Hypothalamus (tissue), 51 donors: ENCODE data around the gene PASD1.
A peak's percentile ranks its signal among the peaks of the same experiment; 100 is the strongest.

Source experiments
- DNase-seq, 51 donors: peaks; one replicate each; lab custom pipeline; 2025; lab: John Stamatoyannopoulos, UW

The PASD1 gene

DNA sequence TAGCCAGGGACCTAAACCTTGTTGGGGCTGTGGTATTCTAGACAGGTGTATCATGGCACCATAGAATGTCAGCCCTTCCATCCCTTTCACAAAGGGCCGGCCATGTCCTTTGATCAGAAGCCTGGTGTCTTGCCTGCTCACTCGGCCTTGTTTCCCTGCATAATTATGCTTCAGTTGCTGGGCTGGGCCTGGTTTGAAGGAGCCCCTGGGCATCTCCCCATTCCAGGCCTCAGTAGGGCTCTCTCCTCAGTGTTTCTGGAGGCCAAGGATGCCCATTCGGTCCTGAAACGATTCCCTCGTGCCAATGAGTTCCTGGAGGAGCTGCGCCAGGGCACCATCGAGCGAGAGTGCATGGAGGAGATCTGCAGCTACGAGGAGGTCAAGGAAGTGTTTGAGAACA lies 136.3 kb downstream of the PASD1 start:
- DNase-seq, result no peak

DNA sequence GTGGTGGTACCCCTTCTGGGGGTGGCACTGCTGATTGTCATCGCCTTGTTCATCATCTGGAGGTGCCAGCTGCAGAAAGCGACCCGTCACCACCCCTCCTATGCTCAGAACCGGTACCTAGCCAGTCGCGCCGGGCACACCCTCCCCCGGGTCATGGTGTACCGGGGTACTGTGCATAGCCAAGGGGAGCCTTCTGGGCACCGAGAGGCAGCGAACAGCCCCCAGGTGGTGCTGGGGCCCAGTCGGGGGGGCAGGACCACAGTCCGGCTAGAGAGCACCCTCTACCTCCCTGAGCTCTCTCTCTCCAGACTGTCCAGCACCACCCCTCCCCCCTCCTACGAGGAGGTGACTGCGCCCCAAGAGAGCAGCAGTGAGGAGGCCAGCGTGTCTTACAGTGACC lies 137.1 kb downstream of the PASD1 start:
- no peak for DNase-seq

DNA sequence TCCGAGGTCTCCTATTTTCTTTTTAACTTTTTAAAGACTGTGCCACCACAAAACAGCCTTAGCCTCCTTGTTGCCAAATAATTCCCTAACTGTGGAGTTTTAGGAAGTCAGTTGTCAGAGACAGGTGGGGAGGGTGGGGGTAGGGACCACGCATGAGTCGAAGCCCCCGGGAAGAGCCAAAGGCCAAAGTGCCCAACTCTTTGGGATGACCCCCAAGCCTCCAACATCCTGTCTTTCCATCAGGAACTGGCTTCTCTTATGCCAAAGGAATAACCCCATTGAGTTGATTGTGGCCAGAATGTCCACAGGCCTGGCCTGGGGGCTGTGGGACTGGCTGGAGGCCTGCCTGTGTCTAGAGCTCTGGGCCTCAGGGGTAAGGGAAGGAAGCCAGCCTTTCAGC lies 137.6 kb downstream of the PASD1 start:
- DNase-seq, result no peak

DNA sequence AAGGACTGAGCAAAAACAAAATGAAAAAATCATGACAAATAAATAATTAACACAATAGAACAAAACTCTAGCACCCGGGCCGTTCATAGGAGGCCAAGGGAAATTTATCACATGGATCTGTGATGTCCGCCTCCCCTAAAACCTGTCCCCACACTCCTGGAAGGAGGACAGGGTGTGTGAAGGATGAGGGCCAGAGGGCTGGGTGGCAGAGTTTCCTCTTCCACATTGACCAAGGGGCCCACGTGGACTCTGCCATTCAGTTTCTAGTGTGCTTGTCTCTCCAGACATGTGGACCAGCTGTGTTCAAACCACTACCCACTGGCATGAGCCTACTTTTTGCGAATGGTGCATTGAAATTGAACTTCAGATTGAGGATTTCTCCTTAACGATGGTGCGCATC lies 138.1 kb downstream of the PASD1 start:
- no peak for DNase-seq

DNA sequence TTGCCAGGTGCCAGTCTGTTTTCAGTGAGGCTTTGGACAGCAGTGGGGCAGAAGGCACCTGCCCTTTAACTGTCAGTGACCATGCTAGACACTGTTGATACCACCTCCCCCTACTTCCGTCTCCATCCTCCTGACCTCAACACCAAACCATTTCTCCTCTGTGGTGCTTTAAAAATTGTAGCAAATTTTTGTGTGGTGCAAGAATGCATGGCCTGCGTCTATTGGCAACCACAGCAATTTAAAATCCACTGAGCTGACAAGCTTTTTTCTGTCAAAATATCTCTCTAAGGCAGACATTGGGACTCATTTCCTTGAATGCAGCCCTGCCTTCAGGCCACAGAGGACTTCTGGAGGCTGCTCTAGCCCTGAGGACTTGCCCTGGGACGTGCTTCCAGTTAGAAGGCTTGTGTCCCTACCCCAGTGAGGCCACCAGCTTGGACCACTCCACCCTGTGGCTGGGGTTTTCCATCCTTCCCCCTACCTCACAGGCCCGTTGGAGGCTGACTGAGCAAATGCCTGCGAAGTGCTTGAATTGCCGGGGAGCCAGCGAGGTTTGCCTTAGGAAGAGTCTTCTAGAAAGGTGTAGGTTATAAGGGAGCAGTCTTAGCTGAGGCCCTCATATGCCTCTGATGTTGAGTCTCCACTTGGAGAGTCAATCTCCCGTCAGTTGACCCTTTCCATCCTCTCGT lies 138.7 kb downstream of the PASD1 start:
- DNase-seq, result no peak

DNA sequence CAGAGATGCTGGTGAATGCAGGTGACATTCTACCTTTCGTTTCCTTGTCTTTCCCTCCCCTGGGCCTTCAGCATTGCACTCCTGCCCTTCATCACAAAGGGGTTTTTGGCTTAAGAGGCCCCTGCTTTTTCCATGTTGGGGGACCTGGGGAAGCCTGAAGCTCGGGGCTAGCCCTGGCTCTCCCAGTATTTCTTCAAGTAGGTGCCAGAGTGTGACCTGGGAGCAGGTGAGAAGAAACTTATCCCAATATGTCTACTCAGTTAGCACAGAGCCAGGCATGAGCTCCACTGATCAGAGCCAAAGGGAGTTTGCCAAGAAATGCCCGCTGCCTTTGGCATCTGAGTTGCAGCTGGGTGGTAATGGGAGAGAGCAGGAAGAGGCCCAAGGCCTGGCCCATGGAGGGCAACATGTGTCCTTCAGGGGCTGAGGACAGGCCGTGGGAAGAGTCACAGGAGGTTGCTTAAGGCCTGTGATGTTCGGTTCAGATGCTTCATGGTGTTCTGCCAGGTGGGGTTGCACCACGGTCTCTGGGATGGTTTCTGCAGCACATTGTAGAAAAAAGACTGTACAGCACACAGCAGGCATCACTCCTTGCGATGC lies 139.4 kb downstream of the PASD1 start:
- no peak for DNase-seq

DNA sequence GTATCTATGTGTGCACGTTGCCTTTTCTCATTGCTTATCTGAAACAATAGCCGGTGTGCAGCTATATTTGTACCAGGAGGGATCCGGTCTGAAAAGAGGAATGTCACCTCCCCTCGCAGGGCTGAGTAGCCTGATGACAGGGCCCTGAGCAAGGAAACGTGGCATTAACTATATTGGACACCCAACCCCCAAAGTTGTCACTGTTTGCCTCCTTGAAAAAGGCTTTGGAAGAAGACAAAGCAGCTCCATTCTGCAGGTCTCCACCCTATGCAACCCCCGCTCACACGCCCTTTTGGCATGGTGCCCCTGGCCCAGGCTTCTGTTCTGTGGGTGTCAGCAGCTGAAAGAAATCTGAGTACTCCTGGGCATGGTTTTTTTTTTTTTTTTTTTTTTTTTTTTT lies 140.0 kb downstream of the PASD1 start:
- DNase-seq, result peak in 2 of 51 donors; percentile 3 to 9

DNA sequence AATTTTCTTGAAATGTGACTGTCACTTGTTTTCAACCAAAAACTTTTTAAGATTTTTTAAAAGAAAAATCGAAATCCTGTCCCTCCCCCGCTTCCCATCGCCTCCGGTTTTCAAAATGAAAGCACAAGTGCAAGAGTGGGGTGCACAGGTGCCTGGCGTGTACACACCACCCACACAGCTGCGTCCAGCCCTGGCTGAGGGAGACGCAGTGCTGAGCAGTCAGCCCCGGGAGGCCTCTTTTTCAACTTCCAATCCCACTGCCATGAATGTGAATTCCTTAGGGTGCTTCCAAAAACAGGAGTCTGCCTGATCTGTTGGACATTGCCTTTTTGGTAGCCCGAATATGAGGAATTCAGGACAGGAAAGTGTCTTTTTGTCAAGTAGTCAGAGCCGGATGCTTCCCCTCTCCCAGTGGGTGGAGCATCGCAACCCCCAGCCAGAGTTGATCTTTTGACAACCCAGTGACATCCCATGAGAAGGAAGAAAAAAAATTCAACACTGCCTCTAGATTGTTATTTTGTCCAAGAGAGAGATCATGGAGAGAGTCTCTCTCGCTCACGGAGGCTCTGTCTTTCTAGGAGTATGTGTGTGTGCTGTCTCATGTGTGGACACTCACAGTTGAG lies 140.7 kb downstream of the PASD1 start:
- DNase-seq, result no peak

DNA sequence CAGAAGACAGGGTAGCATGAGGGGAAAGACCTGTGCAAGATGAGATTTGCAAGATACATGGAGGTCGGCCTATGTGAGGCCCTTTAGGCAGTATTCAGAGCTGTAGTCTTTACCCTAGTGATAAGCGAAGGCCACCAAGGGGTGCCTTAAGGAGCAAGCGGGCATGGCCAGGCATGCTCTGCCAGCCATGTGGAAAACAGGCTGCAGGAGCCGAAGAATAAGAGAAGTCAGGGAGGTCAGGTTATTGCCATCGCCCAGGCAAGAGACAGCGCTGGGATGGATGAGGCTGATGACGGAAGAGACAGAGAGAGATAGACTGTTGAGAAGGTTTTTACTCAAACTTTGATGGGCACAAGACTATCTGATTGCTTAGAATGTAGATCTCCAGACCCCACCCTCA lies 145.3 kb downstream of the PASD1 start:
- no peak for DNase-seq

DNA sequence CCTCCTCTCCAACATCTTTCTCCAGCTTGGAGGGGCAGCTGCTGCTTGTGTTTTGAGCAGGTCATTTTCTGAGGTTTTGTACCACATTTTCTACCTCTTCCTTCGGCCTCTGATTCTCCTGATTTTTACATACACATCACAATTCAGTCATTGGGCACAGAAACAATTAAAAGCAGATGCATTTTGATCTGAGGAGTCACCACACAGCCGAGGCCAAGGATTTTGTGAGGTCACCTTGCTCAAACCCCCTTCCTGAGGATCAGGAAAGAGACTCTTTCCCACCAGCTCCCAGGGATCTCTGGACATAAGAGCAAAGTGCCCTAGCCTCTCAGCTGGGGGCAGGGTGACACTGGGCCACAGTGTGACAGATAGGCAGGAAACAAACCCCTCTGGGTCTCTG lies 147.0 kb downstream of the PASD1 start:
- DNase-seq, result no peak

DNA sequence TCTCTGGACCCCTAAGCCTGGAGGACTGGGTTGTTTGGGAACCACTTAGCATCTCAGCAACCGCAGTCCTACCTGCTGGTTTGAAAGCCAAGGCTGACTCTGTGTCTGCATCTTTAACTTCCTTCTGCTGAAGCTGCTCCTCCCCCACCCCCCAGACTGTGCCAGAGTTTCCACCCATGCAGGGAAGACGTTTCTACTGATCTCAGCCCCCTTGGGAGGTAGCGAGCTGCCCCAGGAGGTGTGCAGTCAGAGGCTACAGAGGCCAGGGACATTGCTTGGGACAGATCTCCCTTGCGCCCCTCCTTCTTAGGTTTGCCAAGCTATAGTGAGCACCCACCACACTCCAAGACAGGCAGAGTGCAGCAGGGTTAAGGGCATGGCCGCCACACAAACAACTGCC lies 147.7 kb downstream of the PASD1 start:
- no peak for DNase-seq

DNA sequence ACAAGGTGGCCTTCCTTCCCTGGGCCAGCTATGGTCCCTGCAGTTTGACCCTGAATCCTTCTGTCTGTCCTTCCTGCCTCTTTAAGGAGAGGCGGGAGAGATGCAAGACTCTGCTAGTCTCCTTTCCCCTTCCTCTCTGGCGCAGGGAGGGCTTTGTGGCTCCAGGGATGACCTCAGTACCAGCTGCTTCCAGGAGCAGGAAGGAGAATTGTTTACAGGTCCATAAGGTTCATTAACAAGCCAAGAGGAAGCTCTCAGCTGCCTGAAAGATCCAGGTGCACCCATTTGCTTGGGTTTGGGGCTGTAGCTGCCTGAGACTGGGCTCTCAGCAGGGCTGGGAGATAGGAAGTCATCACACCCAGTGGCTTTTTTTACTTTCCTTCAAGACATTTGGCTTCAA lies 148.3 kb downstream of the PASD1 start:
- no peak for DNase-seq

DNA sequence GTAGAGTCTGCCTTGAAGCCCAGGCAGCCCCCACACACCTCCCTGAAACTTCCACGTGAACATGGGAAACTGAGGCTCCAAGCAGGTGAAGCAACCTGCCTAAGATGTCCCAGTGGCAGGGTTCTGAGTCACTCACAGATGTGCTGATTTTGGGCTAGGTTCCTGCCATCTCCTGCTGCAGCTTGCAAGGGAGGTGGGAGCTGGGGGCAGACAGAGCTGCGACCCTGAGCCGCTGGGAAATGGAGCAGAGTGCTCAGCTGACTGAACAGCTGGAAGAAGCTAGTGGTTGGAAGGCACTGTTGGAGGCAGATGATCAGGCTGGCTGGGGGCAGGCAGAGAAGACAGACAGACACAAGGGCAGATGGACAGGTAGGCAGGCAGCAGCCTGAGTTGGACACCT lies 148.8 kb downstream of the PASD1 start:
- DNase-seq, result no peak

DNA sequence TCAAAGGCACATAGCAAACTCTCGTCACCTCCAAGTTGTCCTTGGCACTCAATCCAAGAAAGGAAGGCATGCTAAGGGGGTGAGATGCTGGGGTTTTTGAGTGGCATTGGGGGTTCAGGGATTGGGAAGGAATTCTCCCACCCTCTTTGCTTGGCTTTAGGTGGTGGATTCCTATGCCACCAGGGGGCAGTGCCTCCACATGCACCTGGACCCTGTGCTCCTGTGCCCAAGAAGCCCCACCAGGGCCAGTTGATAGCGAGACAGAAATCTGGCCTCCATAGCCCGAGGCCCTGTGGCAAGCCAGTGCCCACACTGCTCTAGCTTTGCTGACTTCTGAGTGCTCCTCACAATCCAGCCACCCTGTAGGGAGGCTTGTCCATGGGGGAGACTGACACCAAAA lies 150.4 kb downstream of the PASD1 start:
- no peak for DNase-seq

DNA sequence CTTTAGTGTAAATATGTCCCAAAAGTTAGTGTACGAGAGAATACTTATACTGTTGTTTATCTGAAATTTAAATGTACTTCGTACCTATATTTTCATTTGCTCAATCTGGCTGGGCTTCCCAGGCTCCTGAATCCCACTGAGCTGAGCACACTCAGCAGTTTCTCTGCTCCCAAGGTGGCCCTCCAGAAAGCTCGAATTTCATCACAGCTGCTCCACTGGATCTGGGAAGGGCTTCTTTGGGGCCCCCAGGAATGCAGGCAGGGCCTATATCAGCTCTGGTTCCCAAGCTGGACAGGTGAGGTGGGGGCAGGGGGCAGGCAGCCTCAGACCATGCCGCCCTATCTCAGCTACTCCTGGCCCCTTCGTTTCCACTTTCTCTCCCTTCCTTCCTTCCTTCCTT lies 150.9 kb downstream of the PASD1 start:
- DNase-seq, result no peak

DNA sequence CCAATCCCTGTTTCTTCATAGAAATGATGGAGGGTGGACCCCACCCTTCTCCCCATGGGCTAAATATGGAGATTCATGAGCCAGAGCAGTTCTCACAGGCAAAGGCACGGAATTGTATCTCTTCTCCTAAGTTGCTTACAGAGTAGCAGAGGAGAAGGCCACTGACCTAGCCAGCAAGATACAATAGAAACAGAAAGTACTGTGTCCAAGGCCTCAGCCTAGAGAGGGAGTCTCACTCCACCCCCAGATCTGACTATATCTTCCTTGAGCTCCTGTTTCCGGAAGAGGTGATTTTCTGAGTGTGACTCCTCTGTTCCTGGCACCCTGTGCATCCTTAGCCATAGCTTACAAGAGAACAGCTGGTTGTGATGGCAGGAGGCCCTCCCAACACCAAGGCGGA lies 152.3 kb downstream of the PASD1 start, which contains the start of gene FATE1:
Gene FATE1 (plus strand): TSS at position 284 of the 400 bp plus-strand sequence. CDS start 85 bp downstream, at position 369.
- DNase-seq, result no peak

DNA sequence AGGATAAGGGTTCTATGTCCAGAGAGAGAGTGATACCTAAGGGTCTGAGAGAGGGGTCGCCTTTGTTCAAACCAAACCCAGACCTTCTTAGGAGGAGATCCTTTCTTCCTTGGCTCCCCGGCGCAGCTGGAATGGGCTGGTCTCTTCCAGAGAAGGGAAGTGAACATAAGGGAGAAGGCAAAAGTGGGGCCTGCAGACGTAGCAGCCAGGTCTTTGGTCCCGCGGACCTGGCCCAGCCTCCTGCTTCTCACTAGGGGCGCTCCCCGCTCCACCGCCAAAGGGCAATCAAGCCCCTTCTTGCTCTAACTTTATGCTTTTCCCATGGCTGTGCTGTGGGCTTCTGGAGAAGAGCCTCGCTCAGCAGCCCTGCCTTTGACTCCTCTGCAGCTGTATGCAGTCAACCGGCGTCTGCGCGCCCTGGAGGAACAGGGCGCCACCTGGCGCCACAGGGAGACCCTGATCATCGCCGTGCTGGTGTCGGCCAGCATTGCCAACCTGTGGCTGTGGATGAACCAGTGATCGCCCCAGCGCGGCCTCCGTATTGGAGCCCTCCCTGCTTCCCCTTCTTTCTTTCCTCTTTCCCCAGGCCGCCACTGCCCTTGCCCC lies 158.9 kb downstream of the PASD1 start:
- peak in 1 of 51 donors; percentile 3 for DNase-seq

DNA sequence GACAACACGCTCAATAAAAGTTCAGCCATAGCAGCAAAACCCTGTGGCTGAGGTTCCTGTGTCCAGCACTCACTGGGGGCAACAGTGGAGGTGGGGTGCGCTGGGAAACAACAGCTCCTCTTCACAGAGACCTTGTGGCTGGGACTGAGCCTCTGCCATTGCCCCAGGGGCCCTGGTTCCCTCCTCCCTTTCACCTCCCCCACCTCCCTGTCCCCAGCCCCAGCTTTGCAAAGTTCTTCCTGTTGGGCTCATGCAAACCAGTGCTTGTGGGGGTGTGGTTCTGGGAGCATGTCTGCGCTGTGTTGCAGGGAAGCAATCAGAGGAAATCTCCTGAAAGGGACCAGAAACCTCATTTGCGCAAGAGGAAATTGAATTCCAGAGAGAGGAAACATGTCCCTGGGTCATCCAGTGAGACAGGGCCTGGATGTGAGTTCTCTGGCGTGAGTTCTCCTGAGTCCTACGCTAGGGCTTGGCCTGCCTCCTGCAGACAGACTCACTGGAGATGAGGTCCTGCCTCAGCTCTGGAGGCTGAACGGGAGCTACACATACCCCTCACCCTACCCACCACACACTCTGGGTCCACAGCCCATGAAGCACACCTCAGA lies 159.8 kb downstream of the PASD1 start:
- DNase-seq, result no peak

DNA sequence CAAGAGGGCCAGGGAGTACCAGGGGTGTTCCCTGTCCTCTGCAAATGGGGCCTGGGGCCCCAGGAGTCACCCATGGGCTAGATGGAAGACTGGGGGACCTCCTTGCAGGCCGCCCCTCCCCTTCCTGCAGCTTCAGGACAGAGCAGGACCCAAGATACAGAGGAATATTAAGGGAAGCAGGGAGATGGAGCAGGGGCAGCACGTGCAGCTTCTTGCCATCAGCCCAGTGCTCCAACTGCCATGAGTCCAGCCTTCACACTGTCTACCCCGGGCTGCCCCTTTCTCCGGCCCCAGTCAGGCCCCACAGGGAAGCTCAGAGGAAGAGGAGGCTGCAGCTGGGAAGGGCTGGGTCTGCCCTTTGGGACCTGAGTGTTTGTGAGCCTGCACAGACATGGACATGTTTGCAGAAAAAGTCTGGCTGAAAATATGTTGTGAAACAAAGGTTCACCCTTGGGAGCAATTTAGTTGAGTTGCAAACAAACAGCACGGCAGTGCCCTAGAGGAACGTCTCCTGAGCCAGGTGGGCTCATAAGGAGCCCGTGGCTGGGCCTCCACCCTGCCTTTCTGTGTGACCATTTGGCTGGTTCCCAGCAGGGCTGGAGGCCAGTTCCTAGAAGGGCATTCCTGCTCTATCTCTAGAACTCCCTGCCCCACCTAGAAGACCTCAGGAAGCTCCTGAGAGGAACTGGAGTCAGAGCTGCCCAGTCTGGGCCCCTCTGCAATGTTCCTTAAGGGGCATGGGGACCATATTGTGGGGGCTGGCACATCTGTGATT lies 161.3 kb downstream of the PASD1 start:
- DNase-seq, result no peak

DNA sequence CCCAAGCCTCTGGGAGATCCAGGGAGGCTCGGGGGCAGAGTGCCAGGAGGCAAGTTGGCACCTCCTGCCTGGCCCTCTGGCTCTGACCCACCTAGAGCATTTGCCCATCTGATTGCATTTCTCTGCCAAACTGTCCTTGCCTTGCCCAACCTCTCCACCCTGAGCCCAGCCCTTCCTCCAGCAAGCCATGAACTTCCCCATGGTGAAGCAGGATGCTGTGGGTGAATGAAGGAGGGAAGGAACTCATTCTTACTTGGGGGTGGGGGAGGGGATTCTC lies 161.8 kb downstream of the PASD1 start:
- DNase-seq, result no peak
